ENCODE data around the gene MGMT.
A peak's percentile ranks its signal among the peaks of the same experiment; 100 is the strongest.

MGMT gene

GRCh38 chr10:129495256-129495655 lies 28.2 kb downstream of the MGMT start:
- H3K27ac ChIP-seq, result no peak overlapping the region
- TF ChIP-seq CTCF (IDR thresholded peaks at IDR 0.05) (no peak), ZFX (IDR thresholded peaks at IDR 0.05; ENCODE audit: borderline replicate concordance) (no peak)

- TF ChIP-seq ZFX (IDR thresholded peaks at IDR 0.05; ENCODE audit: borderline replicate concordance), result no peak
- no peak for TF ChIP-seq CTCF (IDR thresholded peaks at IDR 0.05)
- H3K27ac ChIP-seq, result no peak overlapping the region
Observed at GRCh38 chr10:129495698-129496097, 28.7 kb downstream of the MGMT start.

- no peak overlapping the region for H3K27ac ChIP-seq
- TF ChIP-seq ZFX (IDR thresholded peaks at IDR 0.05; ENCODE audit: borderline replicate concordance), result no peak
- no peak for TF ChIP-seq CTCF (IDR thresholded peaks at IDR 0.05)
Observed at GRCh38 chr10:129497013-129497412, 30.0 kb downstream of the MGMT start.

GRCh38 chr10:129498680-129499079 lies 31.6 kb downstream of the MGMT start:
- no peak overlapping the region for H3K27ac ChIP-seq
- TF ChIP-seq ZFX (IDR thresholded peaks at IDR 0.05; ENCODE audit: borderline replicate concordance), result no peak
- 0 out of 2 replicates have a peak, but pooled peaks have one; percentile 25 for TF ChIP-seq CTCF (IDR thresholded peaks at IDR 0.05)

GRCh38 chr10:129500617-129501339 lies 33.7 kb downstream of the MGMT start:
- TF ChIP-seq ZFX (IDR thresholded peaks at IDR 0.05; ENCODE audit: borderline replicate concordance), result no peak
- no peak for TF ChIP-seq CTCF (IDR thresholded peaks at IDR 0.05)
- H3K27ac ChIP-seq, result no peak overlapping the region

GRCh38 chr10:129501652-129502436 lies 34.8 kb downstream of the MGMT start:
- TF ChIP-seq CTCF (IDR thresholded peaks at IDR 0.05) (no peak), ZFX (IDR thresholded peaks at IDR 0.05; ENCODE audit: borderline replicate concordance) (no peak)
- no peak overlapping the region for H3K27ac ChIP-seq

GRCh38 chr10:129502448-129502847 lies 35.4 kb downstream of the MGMT start:
- H3K27ac ChIP-seq, result no peak overlapping the region
- no peak for TF ChIP-seq ZFX (IDR thresholded peaks at IDR 0.05; ENCODE audit: borderline replicate concordance)
- no peak for TF ChIP-seq CTCF (IDR thresholded peaks at IDR 0.05)

Measured in 22Rv1 (cell line).